Neutrophil (primary cell): ENCODE results near the gene GPR65.

Experiments
- H3K27ac ChIP-seq: fragments of 200-600 bp; sonication (generic); 2 replicates; pipeline ENCODE4 v1.5.1; 2016; ENCODE audit warnings: mild to moderate bottlenecking, moderate library complexity
- H3K27me3 ChIP-seq: fragments of 200-600 bp; sonication (generic); 2 replicates; pipeline ENCODE4 v1.6.0; 2016; ENCODE audit warnings: mild to moderate bottlenecking
- H3K36me3 ChIP-seq: fragments of 200-600 bp; sonication (generic); 2 replicates; pipeline ENCODE4 v1.5.1; 2017
- H3K4me1 ChIP-seq, 2 experiments: fragments of 200-600 bp in 1 of 2; sonication (generic) in 1 of 2; 1 replicate in 1 of 2; 2 replicates in 1 of 2; pipeline versions ENCODE4 v1.5.1 to v1.6.1; 2013 to 2016; ENCODE audit warnings: low read depth in 1 of 2, low read length in 1 of 2, mild to moderate bottlenecking in 1 of 2, moderate library complexity in 1 of 2; ENCODE audit not compliant: control insufficient read depth in 1 of 2, insufficient read depth in 1 of 2
- H3K4me3 ChIP-seq, 2 experiments: fragments of 200-600 bp in 1 of 2; sonication (generic) in 1 of 2; 1 replicate in 1 of 2; 2 replicates in 1 of 2; pipeline ENCODE4 v1.5.1; 2013 to 2016; ENCODE audit warnings: low read depth in 1 of 2, low read length in 1 of 2, mild to moderate bottlenecking in 1 of 2, moderate library complexity in 1 of 2
- H3K9me3 ChIP-seq: fragments of 200-600 bp; sonication (generic); 2 replicates; pipeline ENCODE4 v1.5.1; 2016
- CTCF ChIP-seq: fragments of 200-600 bp; sonication (generic); IDR thresholded peaks from 2 replicates; pipeline ENCODE4 v1.5.1; 2016; ENCODE audit warnings: antibody characterized with exemption

The GPR65 gene

DNA sequence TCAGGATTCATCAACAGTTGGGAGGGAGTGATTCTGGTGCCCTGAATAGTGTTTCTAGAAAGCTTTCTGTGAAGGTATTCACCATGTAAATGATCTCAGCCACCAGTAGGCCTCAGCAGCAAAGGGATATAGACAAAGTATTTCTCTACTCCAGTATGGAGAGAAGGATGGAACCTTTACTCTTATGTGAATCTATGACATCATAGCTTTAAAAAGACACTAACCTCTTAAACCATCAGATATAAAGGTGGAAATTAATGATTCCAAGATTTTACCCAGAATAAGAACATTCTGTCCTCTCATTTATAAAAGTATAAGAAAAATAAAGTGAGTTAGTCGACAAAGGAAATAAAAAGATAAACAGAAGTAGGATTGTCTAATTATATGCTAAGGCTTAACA, 4.6 kb downstream of the GPR65 start:
- peak overlapping the region; percentile 7 for H3K27ac ChIP-seq
- H3K4me3 ChIP-seq, result no peak overlapping the region
- no peak for TF ChIP-seq CTCF
- no peaks in the 10 kb centered on the region for H3K27me3 ChIP-seq
- peaks cover 43 to 66% of the 10 kb centered on the region in 2 experiments for H3K4me1 ChIP-seq
- H3K36me3 ChIP-seq, result peaks cover 20% of the 10 kb centered on the region
- H3K9me3 ChIP-seq, result no peaks in the 10 kb centered on the region

GRCh38 chr14:88010331-88010730, 5.4 kb downstream of the GPR65 start:
- Histone ChIP-seq H3K27ac (no peak overlapping the region), H3K27me3 (no peaks in the 10 kb centered on the region), H3K36me3 (peaks cover 20% of the 10 kb centered on the region), H3K4me1 (peaks cover 37 to 60% of the 10 kb centered on the region in 2 experiments), H3K9me3 (no peaks in the 10 kb centered on the region), H3K4me3 (no peak overlapping the region)
- no peak for TF ChIP-seq CTCF

DNA sequence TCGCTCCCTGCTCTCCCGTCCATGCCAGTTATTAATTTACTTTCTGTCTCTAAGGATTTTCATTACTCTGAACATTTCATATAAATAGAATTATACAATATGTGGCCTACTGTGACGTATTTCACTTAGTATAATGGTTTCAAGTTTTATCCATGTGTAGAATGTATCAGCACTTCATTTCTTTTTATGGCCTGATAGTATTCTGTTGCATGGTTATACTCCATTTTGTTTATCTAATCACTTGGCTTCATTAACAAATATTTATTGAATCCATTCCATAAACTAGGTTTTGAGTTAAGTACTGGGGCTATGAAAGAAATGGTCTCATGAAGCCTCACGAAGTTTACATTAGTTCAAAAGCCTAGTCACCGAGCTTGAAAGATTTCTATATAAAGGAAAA, 7.6 kb downstream of the GPR65 start:
- Histone ChIP-seq H3K27ac (no peak overlapping the region), H3K4me1 (peaks cover 16 to 38% of the 10 kb centered on the region in 2 experiments), H3K4me3 (no peak overlapping the region), H3K27me3 (no peaks in the 10 kb centered on the region), H3K9me3 (no peaks in the 10 kb centered on the region), H3K36me3 (peaks cover 30% of the 10 kb centered on the region)
- no peak for TF ChIP-seq CTCF

DNA sequence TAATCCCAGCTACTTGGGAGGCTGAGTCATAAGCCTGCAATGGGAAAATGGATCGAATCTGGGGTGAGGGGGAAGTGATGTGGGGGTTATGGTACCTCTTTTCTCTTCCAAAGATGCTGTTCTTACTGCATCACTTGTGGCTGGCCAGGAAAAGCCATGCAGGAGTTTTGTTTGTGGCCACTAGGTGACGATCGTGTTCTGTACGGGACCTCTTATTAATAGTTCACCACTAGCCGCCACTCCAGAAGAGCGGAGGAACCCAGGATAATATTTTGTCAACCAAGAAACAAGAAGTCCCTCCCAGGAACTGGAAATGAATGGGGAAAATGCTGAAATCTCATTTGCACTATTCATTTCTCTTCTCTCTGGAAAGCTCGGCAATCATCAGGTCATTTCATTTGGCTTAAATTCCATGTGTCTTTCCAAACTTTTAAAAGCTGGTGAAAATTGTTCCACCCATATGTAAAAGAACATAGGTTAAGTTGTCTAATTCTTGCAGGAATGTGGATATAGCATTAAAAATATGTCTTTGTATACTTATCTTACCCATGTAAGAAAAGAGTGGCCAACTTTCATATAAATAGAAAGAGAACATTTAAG, 8.9 kb downstream of the GPR65 start:
- peak overlapping the region; percentile 53 for H3K27ac ChIP-seq
- no peak overlapping the region for H3K4me3 ChIP-seq
- peak; percentile 88 for TF ChIP-seq CTCF
- peaks cover 8 to 25% of the 10 kb centered on the region in 2 experiments for H3K4me1 ChIP-seq
- no peaks in the 10 kb centered on the region for H3K27me3 ChIP-seq
- H3K36me3 ChIP-seq, result peaks cover 30% of the 10 kb centered on the region
- no peaks in the 10 kb centered on the region for H3K9me3 ChIP-seq

DNA sequence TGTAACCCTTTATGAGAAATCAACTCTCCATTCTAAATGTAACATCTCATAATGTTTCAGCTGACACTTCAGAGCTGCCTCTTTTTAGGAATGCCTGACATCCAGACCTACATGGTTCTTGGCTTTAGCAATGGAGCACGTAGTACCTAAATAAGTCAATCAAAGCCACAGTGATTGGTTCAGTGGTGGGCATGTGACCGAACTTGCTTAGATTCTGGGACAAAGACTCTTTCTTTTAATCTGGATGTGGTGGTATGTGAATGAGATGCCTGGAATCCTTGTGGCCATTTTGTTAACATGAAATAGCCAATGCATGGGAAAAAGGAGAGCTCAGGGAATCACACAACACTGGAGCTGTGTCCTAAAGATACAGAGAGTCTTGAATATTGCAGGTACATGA, 11.8 kb downstream of the GPR65 start:
- Histone ChIP-seq H3K27me3 (no peaks in the 10 kb centered on the region), H3K27ac (no peak overlapping the region), H3K4me3 (no peak overlapping the region), H3K36me3 (peaks cover 12% of the 10 kb centered on the region), H3K4me1 (peaks cover 8 to 10% of the 10 kb centered on the region in 2 experiments), H3K9me3 (no peaks in the 10 kb centered on the region)
- no peak for TF ChIP-seq CTCF
